ENCODE results near the gene DTX1.

DTX1 gene

GRCh38 chr12:113049976-113050742, 6.4 kb upstream of the DTX1 start:
- Histone ChIP-seq H3K4me3 (ENCODE audit: low read length) (peak overlapping the region; percentile 61), H4K20me1 (ENCODE audit: control insufficient read depth, insufficient read depth, low read depth, low read length) (no peaks in the 10 kb centered on the region), H3K36me3 (ENCODE audit: control insufficient read depth, low read length) (peaks cover 24% of the 10 kb centered on the region), H3K4me1 (ENCODE audit: control insufficient read depth, low read length) (peaks cover 94% of the 10 kb centered on the region), H3K27ac (ENCODE audit: low read depth, low read length) (peak overlapping the region; percentile 99), H3K79me2 (ENCODE audit: control insufficient read depth, low read length) (peaks cover 27% of the 10 kb centered on the region), H3K4me2 (ENCODE audit: low read length) (peak overlapping the region; percentile 90), H3K9me3 (ENCODE audit: control insufficient read depth, insufficient read depth, low read length) (no peaks in the 10 kb centered on the region), H3K9me2 (replicated peaks; ENCODE audit: control insufficient read depth, low read length) (no peaks in the 10 kb centered on the region), H3F3A (ENCODE audit: control insufficient read depth, insufficient read depth) (peaks cover 50% of the 10 kb centered on the region), H3K27me3 (ENCODE audit: control insufficient read depth, low read length) (no peaks in the 10 kb centered on the region)
- TF ChIP-seq EZH2phosphoT487 (IDR thresholded peaks at IDR 0.05; ENCODE audit: borderline replicate concordance, low read length) = no peak
- TF ChIP-seq CTCF (IDR thresholded peaks at IDR 0.05; ENCODE audit: low read depth, low read length, poor library complexity, severe bottlenecking) = peak; percentile 94

GRCh38 chr12:113050795-113051194, 5.7 kb upstream of the DTX1 start:
- peaks cover 50% of the 10 kb centered on the region for H3F3A ChIP-seq (ENCODE audit: control insufficient read depth, insufficient read depth)
- peak overlapping the region; percentile 72 for H3K4me3 ChIP-seq (ENCODE audit: low read length)
- H3K79me2 ChIP-seq (ENCODE audit: control insufficient read depth, low read length) = peaks cover 33% of the 10 kb centered on the region
- H3K36me3 ChIP-seq (ENCODE audit: control insufficient read depth, low read length) = peaks cover 26% of the 10 kb centered on the region
- no peaks in the 10 kb centered on the region for H3K27me3 ChIP-seq (ENCODE audit: control insufficient read depth, low read length)
- no peaks in the 10 kb centered on the region for H3K9me2 ChIP-seq (replicated peaks; ENCODE audit: control insufficient read depth, low read length)
- H3K27ac ChIP-seq (ENCODE audit: low read depth, low read length) = peak overlapping the region; percentile 99
- H3K4me2 ChIP-seq (ENCODE audit: low read length) = peak overlapping the region; percentile 90
- TF ChIP-seq EZH2phosphoT487 (IDR thresholded peaks at IDR 0.05; ENCODE audit: borderline replicate concordance, low read length) (no peak), CTCF (IDR thresholded peaks at IDR 0.05; ENCODE audit: low read depth, low read length, poor library complexity, severe bottlenecking) (no peak)
- H4K20me1 ChIP-seq (ENCODE audit: control insufficient read depth, insufficient read depth, low read depth, low read length) = no peaks in the 10 kb centered on the region
- H3K4me1 ChIP-seq (ENCODE audit: control insufficient read depth, low read length) = peaks cover 94% of the 10 kb centered on the region
- H3K9me3 ChIP-seq (ENCODE audit: control insufficient read depth, insufficient read depth, low read length) = no peaks in the 10 kb centered on the region

- Histone ChIP-seq H4K20me1 (ENCODE audit: control insufficient read depth, insufficient read depth, low read depth, low read length) (no peaks in the 10 kb centered on the region), H3K9me3 (ENCODE audit: control insufficient read depth, insufficient read depth, low read length) (no peaks in the 10 kb centered on the region), H3K4me1 (ENCODE audit: control insufficient read depth, low read length) (peaks cover 92% of the 10 kb centered on the region), H3K4me3 (ENCODE audit: low read length) (peak overlapping the region; percentile 72), H3K9me2 (replicated peaks; ENCODE audit: control insufficient read depth, low read length) (no peaks in the 10 kb centered on the region), H3K27ac (ENCODE audit: low read depth, low read length) (peak overlapping the region; percentile 99), H3K36me3 (ENCODE audit: control insufficient read depth, low read length) (peaks cover 35% of the 10 kb centered on the region), H3K27me3 (ENCODE audit: control insufficient read depth, low read length) (no peaks in the 10 kb centered on the region), H3F3A (ENCODE audit: control insufficient read depth, insufficient read depth) (peaks cover 50% of the 10 kb centered on the region), H3K79me2 (ENCODE audit: control insufficient read depth, low read length) (peaks cover 43% of the 10 kb centered on the region), H3K4me2 (ENCODE audit: low read length) (peak overlapping the region; percentile 90)
- TF ChIP-seq CTCF (IDR thresholded peaks at IDR 0.05; ENCODE audit: low read depth, low read length, poor library complexity, severe bottlenecking) (no peak), EZH2phosphoT487 (IDR thresholded peaks at IDR 0.05; ENCODE audit: borderline replicate concordance, low read length) (no peak)
These were observed 4.8 kb upstream of the DTX1 start for GRCh38 chr12:113051759-113052158.
